HFF-Myc (cell line): Measurements from ENCODE around the gene AEBP2.
A peak's percentile ranks its signal among the peaks of the same experiment; 100 is the strongest.

Experiments used
- DNase-seq: peaks from one replicate; pipeline ENCODE4 v3.0.0-alpha.2; 2011; ENCODE audit warnings: low read depth; ENCODE audit errors: extremely low read depth
- H3K4me3 ChIP-seq: replicated peaks from 2 replicates; pipeline ENCODE4 v1.5.1; 2011; ENCODE audit warnings: low read depth, mild to moderate bottlenecking, control low read depth, low read length
- TF ChIP-seq, protein P1 (sequence below): IDR thresholded peaks from 2 replicates; pipeline ENCODE4 v1.5.1; 2012; ENCODE audit warnings: mild to moderate bottlenecking, low read depth, low read length, control low read depth; ENCODE audit errors: missing control alignments

The AEBP2 gene

GRCh38 chr12:19496219-19496878 is 57.1 kb downstream of the AEBP2 start:
- TF ChIP-seq, protein P1, sequence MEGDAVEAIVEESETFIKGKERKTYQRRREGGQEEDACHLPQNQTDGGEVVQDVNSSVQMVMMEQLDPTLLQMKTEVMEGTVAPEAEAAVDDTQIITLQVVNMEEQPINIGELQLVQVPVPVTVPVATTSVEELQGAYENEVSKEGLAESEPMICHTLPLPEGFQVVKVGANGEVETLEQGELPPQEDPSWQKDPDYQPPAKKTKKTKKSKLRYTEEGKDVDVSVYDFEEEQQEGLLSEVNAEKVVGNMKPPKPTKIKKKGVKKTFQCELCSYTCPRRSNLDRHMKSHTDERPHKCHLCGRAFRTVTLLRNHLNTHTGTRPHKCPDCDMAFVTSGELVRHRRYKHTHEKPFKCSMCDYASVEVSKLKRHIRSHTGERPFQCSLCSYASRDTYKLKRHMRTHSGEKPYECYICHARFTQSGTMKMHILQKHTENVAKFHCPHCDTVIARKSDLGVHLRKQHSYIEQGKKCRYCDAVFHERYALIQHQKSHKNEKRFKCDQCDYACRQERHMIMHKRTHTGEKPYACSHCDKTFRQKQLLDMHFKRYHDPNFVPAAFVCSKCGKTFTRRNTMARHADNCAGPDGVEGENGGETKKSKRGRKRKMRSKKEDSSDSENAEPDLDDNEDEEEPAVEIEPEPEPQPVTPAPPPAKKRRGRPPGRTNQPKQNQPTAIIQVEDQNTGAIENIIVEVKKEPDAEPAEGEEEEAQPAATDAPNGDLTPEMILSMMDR: no peak
- DNase-seq: no peak
- no peak overlapping the region for H3K4me3 ChIP-seq

DNA sequence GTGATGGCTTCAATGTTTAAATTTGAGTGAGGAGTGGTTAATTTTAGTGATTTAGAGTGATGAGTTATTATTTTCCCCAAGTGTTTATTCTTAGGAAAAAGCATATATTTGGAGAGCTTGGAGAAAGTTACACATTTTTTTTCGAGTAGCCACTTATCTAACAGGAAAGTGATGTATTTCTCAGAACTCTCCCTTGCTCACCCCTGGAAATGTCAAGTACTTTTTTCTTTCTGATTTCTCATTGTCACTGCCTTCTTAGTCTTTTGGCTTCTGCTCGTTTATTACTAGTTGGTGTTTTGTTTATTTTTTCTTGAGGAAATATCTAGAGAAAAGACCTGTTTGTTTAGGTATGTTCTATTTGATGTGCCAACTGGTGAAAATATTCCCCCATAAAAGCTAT is 58.8 kb downstream of the AEBP2 start:
- no peak overlapping the region for H3K4me3 ChIP-seq
- TF ChIP-seq, protein P1: no peak
- no peak for DNase-seq

GRCh38 chr12:19499030-19499429 is 59.7 kb downstream of the AEBP2 start:
- H3K4me3 ChIP-seq: no peak overlapping the region
- no peak for DNase-seq
- TF ChIP-seq, protein P1: no peak

GRCh38 chr12:19506497-19506896 is 67.2 kb downstream of the AEBP2 start:
- TF ChIP-seq, protein P1: no peak
- no peak for DNase-seq
- no peak overlapping the region for H3K4me3 ChIP-seq

- DNase-seq: peak; percentile 2
- TF ChIP-seq, protein P1: no peak
- H3K4me3 ChIP-seq: no peak overlapping the region
Observed at GRCh38 chr12:19507823-19508222, 68.5 kb downstream of the AEBP2 start.

DNA sequence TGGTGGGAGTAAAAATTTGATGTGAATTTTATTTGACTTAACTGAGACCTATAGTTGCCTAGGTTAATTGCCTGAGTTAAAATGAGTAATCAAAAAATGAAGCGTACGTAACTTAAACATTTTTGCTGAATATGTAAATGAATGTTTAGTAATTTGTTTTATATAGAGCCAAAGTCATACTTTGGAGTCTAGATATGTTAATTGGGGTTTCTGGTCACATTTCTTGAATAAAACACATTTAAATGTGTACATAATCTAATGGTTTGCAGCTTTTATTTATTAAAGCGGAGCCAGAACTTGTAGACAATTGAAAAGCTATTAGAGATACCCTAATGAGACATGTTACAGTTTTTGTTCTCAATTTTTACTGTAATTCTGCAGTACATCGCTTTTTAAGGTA is 71.2 kb downstream of the AEBP2 start:
- no peak overlapping the region for H3K4me3 ChIP-seq
- DNase-seq: no peak
- TF ChIP-seq, protein P1: no peak

DNA sequence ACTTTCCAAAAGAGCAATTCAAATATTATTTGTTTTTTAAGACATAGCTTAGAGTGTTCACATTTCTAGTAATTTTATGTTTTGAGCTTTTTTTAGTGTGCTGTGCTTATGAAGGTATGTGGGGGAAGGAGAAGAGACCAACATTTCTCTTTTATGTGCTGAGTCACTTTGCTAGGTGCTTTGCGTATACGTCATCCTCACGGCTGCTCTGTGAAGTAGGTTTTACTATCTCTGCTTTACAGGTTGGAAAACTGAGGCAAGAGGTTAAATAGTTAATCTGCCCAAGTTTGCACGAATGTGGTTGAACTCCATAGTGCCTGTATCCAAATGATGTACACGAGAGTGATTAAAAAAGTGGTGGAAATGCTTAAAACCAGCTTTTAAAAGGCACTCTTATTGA is 75.9 kb downstream of the AEBP2 start:
- TF ChIP-seq, protein P1: no peak
- H3K4me3 ChIP-seq: no peak overlapping the region
- DNase-seq: no peak
